GM12878 (cell line): ENCODE measurements around the gene IBA57. TPM values are rescaled to one million over a fixed set of nuclear protein-coding genes. Genes with fewer than 3 reads are reported as not detected.

Source experiments
- BMI1 ChIP-seq: fragments of 450-650 bp; IDR thresholded peaks from 2 replicates; pipeline ENCODE4 v1.6.1; 2016; ENCODE audit warnings: mild to moderate bottlenecking, moderate library complexity, borderline replicate concordance
- CBFB ChIP-seq: IDR thresholded peaks from 2 replicates; pipeline ENCODE4 v1.6.1; 2016; ENCODE audit warnings: antibody characterized with exemption, low read depth
- CHD1 ChIP-seq: IDR thresholded peaks from 2 replicates; pipeline ENCODE4 v1.6.1; 2012; ENCODE audit warnings: low read depth, low read length, improper control_type of control experiment
- CHD4 ChIP-seq: fragments of 200-600 bp; sonication (generic); IDR thresholded peaks from 2 replicates; pipeline ENCODE4 v1.6.1; 2016; ENCODE audit warnings: mild to moderate bottlenecking
- CREM ChIP-seq: IDR thresholded peaks from 2 replicates; pipeline ENCODE4 v1.6.1; 2014; ENCODE audit warnings: antibody characterized with exemption, low read depth
- EED ChIP-seq: sonication (generic); IDR thresholded peaks from 2 replicates; pipeline ENCODE4 v1.6.1; 2016; ENCODE audit warnings: antibody characterized with exemption, low read depth
- EP300 ChIP-seq, 2 experiments: fragments of 150-350 bp in 1 of 2; IDR thresholded peaks; 2 replicates each; pipeline ENCODE4 v1.6.1; 2011 to 2012; ENCODE audit warnings: low read depth in 2 of 2, low read length in 2 of 2, borderline replicate concordance in 1 of 2, improper control_type of control experiment in 1 of 2, inconsistent platforms in 1 of 2; ENCODE audit not compliant: control insufficient read depth in 1 of 2
- GATAD2B ChIP-seq: fragments of 450-650 bp; conservative IDR thresholded peaks from 2 replicates; pipeline ENCODE4 v1.6.1; 2017; ENCODE audit warnings: low read depth, mild to moderate bottlenecking, moderate library complexity
- HDAC6 ChIP-seq: fragments of 200-600 bp; sonication (generic); IDR thresholded peaks from one replicate; pipeline ENCODE4 v1.8.0; 2017; ENCODE audit warnings: antibody characterized with exemption; ENCODE audit not compliant: unreplicated experiment
- JUNB ChIP-seq: IDR thresholded peaks from 2 replicates; pipeline ENCODE4 v1.6.1; 2016; ENCODE audit warnings: antibody characterized with exemption, mild to moderate bottlenecking
- KDM1A ChIP-seq: fragments of 200-600 bp; sonication (generic); IDR thresholded peaks from 2 replicates; pipeline ENCODE4 v1.6.1; 2016; ENCODE audit warnings: borderline replicate concordance
- MEF2B ChIP-seq: fragments of 450-650 bp; IDR thresholded peaks from 2 replicates; pipeline ENCODE4 v1.6.1; 2018; ENCODE audit warnings: mild to moderate bottlenecking, moderate library complexity; ENCODE audit not compliant: partially characterized antibody, poor library complexity, severe bottlenecking
- NBN ChIP-seq: fragments of 450-650 bp; IDR thresholded peaks from 2 replicates; pipeline ENCODE4 v1.6.1; 2016
- NR2C2 ChIP-seq: IDR thresholded peaks from 2 replicates; pipeline ENCODE4 v1.6.1; 2011; ENCODE audit warnings: borderline replicate concordance, low read depth; ENCODE audit not compliant: control insufficient read depth, insufficient read length
- POLR2A ChIP-seq: IDR thresholded peaks from 2 replicates; pipeline ENCODE4 v1.6.1; 2011; ENCODE audit warnings: low read depth, mild to moderate bottlenecking, low read length
- RAD21 ChIP-seq: IDR thresholded peaks from 2 replicates; pipeline ENCODE4 v1.6.1; 2011; ENCODE audit warnings: mild to moderate bottlenecking, low read depth, low read length, moderate library complexity; ENCODE audit not compliant: insufficient read depth
- RFX5 ChIP-seq: IDR thresholded peaks from 2 replicates; pipeline ENCODE4 v1.6.1; 2011; ENCODE audit warnings: low read depth, low read length, improper control_type of control experiment
- SIX5 ChIP-seq: IDR thresholded peaks from 2 replicates; pipeline ENCODE4 v1.6.1; 2011; ENCODE audit warnings: mild to moderate bottlenecking, low read depth, low read length, moderate library complexity; ENCODE audit not compliant: severe bottlenecking
- SMC3 ChIP-seq: IDR thresholded peaks from 2 replicates; pipeline ENCODE4 v1.6.1; 2011; ENCODE audit warnings: low read length, improper control_type of control experiment, borderline replicate concordance
- ZNF207 ChIP-seq: fragments of 450-650 bp; IDR thresholded peaks from 2 replicates; pipeline ENCODE4 v1.6.1; 2014; ENCODE audit warnings: antibody characterized with exemption, mild to moderate bottlenecking, borderline replicate concordance
- polyA plus RNA-seq, 11 experiments: library from polyadenylated mRNA; depleted of rRNA in 4 of 11; unstranded in 6 of 11; stranded (reverse) in 5 of 11; fragments of >200 nt; fragmentation: Nextera tagmentation in 4 of 11; fragmentation: Illumina TruSeq in 1 of 11; extraction: Ambion mirVana in 4 of 11; extraction: Trizol in 1 of 11; gene quantifications; 1 replicate in 1 of 11; 2 replicates in 10 of 11; pipeline versions ENCODE4 v1.2.1 to v1.2.3, GENCODE V29; 2011 to 2016; ENCODE audit warnings: inconsistent platforms in 2 of 11, missing spikeins in 2 of 11, low read depth in 1 of 11
- total RNA-seq, 4 experiments: library from RNA; depleted of rRNA in 3 of 4; stranded (reverse); fragments of >200 nt in 3 of 4; fragmentation: Illumina TruSeq in 1 of 4; extraction: Trizol in 1 of 4; gene quantifications; 2 replicates each; pipeline versions ENCODE4 v1.2.1 to v1.2.3, GENCODE V29; 2013 to 2021
- TF ChIP-seq, protein P1 (sequence below): fragments of 450-650 bp; formaldehyde crosslinking; IDR thresholded peaks from 2 replicates; pipeline ENCODE4 v1.5.0; 2022; ENCODE audit warnings: mild to moderate bottlenecking, missing genetic modification characterization
- TF ChIP-seq, protein P2 (sequence below): fragments of 450-650 bp; IDR thresholded peaks from 2 replicates; pipeline ENCODE4 v1.6.1; 2014; ENCODE audit warnings: mild to moderate bottlenecking
- TF ChIP-seq, protein P3 (sequence below): IDR thresholded peaks from 2 replicates; pipeline ENCODE4 v1.6.1; 2011; ENCODE audit warnings: low read depth, low read length, improper control_type of control experiment, borderline replicate concordance
- TF ChIP-seq, protein P4 (sequence below): fragments of 450-650 bp; IDR thresholded peaks from 2 replicates; pipeline ENCODE4 v1.6.1; 2016; ENCODE audit warnings: mild to moderate bottlenecking, moderate library complexity, borderline replicate concordance

IBA57 gene
- total and polyA plus RNA-seq, 10 of the 15 experiments (the other 5 are each of a cell fraction or from before 2014, with no cell fraction given), result 0.51 to 8.6 (median 3.7) TPM

DNA sequence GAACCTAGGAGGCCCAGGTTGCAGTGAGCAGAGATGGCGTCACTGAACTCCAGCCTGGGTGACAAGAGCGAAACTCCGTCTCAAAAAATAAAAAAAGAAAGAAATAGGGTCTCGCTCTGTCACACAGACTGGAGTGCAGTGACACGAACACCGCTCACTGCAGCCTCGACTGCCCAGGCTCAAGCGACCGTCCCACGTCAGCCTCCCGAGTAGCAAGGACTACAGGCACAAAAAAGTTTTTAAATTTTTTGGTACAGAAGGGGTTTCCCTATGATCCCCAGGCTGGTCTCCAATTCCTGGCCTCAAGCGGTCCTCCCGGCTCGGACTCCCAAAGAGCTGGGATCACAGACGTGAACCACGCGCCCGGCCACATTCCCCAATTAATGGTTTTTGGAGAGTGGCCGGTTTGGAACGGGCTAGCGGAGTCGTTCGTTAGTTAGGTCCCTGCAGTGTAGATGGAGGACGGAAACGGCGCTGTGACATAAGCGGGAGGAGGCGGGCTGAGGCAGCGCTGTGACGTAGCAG is 26.1 kb upstream of the IBA57 start (continued):
- TF ChIP-seq CHD1 (no peak), POLR2A (no peak), SIX5 (no peak), SMC3 (no peak), EED (no peak), ZNF207 (no peak), RFX5 (no peak), CHD4 (no peak), HDAC6 (no peak), RAD21 (no peak), NBN (no peak), JUNB (no peak), EP300 (IDR thresholded peaks at IDR 0.05; ENCODE audit: borderline replicate concordance in 1 of 2, control insufficient read depth in 1 of 2, low read depth in 2 of 2, low read length in 2 of 2) (no peak), NR2C2 (no peak), BMI1 (no peak), CBFB (no peak), GATAD2B (no peak), MEF2B (peak; percentile 5), CREM (no peak), KDM1A (no peak)
- TF ChIP-seq, protein P1, sequence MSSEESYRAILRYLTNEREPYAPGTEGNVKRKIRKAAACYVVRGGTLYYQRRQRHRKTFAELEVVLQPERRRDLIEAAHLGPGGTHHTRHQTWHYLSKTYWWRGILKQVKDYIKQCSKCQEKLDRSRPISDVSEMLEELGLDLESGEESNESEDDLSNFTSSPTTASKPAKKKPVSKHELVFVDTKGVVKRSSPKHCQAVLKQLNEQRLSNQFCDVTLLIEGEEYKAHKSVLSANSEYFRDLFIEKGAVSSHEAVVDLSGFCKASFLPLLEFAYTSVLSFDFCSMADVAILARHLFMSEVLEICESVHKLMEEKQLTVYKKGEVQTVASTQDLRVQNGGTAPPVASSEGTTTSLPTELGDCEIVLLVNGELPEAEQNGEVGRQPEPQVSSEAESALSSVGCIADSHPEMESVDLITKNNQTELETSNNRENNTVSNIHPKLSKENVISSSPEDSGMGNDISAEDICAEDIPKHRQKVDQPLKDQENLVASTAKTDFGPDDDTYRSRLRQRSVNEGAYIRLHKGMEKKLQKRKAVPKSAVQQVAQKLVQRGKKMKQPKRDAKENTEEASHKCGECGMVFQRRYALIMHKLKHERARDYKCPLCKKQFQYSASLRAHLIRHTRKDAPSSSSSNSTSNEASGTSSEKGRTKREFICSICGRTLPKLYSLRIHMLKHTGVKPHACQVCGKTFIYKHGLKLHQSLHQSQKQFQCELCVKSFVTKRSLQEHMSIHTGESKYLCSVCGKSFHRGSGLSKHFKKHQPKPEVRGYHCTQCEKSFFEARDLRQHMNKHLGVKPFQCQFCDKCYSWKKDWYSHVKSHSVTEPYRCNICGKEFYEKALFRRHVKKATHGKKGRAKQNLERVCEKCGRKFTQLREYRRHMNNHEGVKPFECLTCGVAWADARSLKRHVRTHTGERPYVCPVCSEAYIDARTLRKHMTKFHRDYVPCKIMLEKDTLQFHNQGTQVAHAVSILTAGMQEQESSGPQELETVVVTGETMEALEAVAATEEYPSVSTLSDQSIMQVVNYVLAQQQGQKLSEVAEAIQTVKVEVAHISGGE, result no peak
- TF ChIP-seq, protein P2, sequence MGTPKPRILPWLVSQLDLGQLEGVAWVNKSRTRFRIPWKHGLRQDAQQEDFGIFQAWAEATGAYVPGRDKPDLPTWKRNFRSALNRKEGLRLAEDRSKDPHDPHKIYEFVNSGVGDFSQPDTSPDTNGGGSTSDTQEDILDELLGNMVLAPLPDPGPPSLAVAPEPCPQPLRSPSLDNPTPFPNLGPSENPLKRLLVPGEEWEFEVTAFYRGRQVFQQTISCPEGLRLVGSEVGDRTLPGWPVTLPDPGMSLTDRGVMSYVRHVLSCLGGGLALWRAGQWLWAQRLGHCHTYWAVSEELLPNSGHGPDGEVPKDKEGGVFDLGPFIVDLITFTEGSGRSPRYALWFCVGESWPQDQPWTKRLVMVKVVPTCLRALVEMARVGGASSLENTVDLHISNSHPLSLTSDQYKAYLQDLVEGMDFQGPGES, result no peak
- TF ChIP-seq, protein P3, sequence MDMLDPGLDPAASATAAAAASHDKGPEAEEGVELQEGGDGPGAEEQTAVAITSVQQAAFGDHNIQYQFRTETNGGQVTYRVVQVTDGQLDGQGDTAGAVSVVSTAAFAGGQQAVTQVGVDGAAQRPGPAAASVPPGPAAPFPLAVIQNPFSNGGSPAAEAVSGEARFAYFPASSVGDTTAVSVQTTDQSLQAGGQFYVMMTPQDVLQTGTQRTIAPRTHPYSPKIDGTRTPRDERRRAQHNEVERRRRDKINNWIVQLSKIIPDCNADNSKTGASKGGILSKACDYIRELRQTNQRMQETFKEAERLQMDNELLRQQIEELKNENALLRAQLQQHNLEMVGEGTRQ, result no peak
- TF ChIP-seq, protein P4, sequence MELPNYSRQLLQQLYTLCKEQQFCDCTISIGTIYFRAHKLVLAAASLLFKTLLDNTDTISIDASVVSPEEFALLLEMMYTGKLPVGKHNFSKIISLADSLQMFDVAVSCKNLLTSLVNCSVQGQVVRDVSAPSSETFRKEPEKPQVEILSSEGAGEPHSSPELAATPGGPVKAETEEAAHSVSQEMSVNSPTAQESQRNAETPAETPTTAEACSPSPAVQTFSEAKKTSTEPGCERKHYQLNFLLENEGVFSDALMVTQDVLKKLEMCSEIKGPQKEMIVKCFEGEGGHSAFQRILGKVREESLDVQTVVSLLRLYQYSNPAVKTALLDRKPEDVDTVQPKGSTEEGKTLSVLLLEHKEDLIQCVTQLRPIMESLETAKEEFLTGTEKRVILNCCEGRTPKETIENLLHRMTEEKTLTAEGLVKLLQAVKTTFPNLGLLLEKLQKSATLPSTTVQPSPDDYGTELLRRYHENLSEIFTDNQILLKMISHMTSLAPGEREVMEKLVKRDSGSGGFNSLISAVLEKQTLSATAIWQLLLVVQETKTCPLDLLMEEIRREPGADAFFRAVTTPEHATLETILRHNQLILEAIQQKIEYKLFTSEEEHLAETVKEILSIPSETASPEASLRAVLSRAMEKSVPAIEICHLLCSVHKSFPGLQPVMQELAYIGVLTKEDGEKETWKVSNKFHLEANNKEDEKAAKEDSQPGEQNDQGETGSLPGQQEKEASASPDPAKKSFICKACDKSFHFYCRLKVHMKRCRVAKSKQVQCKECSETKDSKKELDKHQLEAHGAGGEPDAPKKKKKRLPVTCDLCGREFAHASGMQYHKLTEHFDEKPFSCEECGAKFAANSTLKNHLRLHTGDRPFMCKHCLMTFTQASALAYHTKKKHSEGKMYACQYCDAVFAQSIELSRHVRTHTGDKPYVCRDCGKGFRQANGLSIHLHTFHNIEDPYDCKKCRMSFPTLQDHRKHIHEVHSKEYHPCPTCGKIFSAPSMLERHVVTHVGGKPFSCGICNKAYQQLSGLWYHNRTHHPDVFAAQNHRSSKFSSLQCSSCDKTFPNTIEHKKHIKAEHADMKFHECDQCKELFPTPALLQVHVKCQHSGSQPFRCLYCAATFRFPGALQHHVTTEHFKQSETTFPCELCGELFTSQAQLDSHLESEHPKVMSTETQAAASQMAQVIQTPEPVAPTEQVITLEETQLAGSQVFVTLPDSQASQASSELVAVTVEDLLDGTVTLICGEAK, result peak; percentile 70; the same call in 1 of the 2 replicates
